GM19035 (cell line): ENCODE measurements around the gene EFEMP2.

ENCODE experiments used
- ATAC-seq: cut with Tn5 transposase; IDR thresholded peaks from one replicate; pipeline ENCODE4 v1.9.1; 2021; ENCODE audit not compliant: unreplicated experiment

Gene EFEMP2

DNA sequence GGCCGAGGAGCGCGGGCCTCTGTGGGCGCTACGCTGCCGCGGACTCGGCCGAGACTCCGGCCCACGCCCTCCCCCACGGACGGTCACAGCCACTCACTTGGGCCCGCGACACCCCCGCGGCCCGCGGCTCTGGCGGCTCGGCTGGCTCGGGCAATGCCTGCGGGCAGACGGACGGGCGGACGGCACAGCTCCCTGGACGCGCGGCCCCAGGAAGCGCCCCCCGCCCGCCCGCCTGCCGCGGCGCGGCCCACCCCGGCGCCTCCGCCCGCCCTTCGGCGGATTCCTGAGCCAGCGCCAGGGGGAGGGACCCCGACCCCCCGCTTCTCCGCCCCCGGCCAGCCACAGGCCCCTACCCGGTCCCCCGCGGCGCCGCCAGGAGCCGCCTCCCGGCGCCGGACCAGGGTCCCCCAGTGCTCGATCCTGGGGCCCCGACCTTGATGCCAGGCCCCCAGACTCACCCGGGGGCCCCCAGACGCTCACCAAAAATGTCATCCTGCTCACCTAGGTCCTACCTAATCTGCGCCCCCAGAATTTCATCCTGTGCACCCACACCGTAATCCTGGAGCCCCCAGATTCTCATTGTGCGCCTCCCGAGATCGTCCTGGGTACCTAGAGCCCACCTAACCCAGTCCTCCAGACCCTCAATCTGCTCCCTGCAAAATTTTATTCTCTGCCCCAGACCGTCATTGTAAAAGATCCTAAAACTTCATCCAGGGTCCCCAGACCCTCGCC, at the start of gene EFEMP2:
TSS of gene EFEMP2 (minus strand) at position 215 of the 732 bp plus-strand sequence. CDS start 446 bp downstream, outside the sequence.
- no peak for ATAC-seq

- no peak for ATAC-seq
Observed at GRCh38 chr11:65921876-65922275, 49.3 kb upstream of the EFEMP2 start.

GRCh38 chr11:65921033-65921555, 48.5 kb upstream of the EFEMP2 start:
- ATAC-seq: no peak

DNA sequence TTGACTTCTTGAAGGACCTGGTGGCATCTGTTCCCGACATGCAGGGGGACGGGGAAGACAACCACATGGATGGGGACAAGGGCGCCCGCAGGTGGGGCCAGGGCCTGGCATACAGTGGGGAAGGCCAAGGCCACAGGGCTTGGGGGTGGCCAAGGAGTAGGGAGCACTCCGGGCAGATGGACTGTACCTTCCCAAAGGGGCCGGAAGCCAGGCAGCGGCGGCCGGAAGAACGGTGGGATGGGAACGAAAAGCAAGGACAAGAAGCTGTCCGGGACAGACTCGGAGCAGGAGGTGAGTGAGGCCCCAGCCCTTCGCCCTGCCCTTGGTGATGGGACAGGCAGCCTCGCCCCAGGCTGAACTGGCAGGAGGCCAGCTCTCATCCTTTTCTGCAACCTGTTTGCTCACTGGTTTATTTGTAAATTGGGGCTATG, 47.8 kb upstream of the EFEMP2 start:
- ATAC-seq: no peak

GRCh38 chr11:65919573-65920371, 47.2 kb upstream of the EFEMP2 start:
- ATAC-seq: peak; percentile 40

DNA sequence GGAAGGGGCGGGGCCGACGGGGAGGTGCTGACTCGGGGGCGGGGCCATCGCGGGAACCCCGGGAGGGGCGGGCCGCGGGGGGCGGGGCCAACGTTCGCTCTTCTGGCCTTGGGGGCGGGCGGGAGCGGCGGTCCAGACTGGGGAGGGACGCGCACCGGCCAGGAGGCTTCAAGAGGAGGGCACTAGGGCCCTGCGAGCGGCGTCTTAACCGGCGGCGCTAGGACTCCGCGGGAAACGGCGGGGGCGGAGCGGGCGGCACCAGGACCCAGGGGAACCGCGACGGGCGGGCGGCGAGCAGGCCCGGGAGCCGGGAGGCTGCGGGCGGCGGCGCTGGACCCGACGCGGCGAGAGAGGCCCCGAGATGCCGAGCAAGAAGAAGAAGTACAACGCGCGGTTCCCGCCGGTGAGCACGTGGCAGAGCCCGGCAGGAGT, 46.6 kb upstream of the EFEMP2 start, which contains the start of gene DRAP1:
TSS of gene DRAP1 (plus strand) at position 286 of the 432 bp plus-strand sequence. CDS start at position 362, 76 bp downstream.
- peak; percentile 79 for ATAC-seq

GRCh38 chr11:65918211-65919140, 45.9 kb upstream of the EFEMP2 start, which contains the start of gene C11orf68:
TSS of gene C11orf68 (minus strand) at chr11:65919062. CDS start at chr11:65919031, 31 bp downstream.
- peak; percentile 63 for ATAC-seq

- no peak for ATAC-seq
Observed at GRCh38 chr11:65917434-65918210, 45.0 kb upstream of the EFEMP2 start.

DNA sequence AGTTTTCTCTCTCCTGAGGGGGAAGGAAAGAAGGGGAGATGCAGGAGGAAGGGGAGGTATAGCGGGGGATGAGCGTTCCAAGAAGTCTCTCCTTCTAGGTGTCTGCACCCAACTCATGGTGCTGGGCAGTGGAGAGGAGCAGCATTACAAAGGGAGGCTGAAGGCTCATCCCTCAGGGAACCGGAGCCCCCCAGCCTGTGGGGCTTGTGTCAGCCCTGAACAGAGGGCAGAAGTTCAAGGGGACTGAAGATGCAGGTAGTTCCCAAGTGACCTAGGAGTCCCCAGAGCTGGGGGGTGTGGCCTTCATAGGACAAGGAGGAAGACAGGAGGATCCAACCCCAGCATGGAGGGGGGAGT, 44.5 kb upstream of the EFEMP2 start:
- no peak for ATAC-seq

GRCh38 chr11:65916391-65916790, 43.8 kb upstream of the EFEMP2 start:
- no peak for ATAC-seq

DNA sequence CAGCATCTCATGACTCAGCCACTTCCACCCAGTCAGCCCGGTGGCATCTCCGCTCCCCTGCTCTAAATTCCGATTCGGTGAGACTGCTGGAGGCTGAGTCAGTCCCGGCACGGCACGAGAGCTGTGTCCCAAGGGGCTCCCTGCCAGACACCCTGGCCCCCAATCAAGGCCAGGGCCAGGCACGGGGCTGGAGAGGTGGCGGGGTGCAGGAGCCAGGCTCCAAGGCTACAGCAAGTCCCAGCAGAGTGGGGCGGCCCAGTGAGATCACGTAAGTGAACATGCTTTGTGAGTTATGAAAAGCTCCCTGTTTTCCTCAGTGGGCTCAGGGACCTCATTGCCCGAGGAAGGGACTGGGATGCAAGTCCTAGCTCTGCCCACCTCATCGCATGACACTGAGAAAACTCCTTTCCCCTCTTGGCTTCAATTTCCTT, 43.2 kb upstream of the EFEMP2 start:
- no peak for ATAC-seq

DNA sequence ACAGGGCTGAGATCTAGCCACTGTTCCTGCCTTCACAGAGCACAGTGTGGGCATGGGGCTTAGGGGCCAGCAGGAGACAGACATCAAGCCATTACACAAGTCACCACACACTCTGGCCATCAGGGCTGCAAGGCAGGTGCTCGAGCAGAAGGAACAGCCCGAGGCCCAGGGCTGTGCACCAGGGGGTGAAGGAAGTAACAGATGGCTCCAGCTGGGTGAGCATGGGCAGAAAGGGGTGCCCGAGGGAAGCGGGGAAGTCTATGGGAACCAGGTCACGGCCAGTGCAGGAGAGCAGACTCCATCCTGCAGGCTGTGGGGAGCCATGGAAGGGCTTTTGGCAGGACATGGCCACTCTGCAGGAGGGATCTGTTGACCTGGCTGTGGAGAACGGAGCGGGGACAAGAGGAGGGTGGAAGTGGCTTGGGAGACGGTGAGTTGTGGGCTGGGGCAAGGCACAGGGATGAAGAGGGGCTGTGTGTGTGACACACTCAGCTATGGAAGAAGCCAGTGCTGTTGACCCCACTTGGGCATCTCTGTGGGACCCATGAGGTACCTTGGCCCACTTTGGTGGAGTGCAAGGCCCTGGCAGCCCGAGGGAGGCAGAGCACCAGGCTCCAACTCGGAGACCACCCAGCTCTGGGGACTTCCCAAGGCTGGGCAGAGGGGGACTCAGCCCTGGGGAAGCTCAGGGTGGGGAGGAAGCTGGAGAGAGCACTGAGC, 42.7 kb upstream of the EFEMP2 start:
- ATAC-seq: no peak

DNA sequence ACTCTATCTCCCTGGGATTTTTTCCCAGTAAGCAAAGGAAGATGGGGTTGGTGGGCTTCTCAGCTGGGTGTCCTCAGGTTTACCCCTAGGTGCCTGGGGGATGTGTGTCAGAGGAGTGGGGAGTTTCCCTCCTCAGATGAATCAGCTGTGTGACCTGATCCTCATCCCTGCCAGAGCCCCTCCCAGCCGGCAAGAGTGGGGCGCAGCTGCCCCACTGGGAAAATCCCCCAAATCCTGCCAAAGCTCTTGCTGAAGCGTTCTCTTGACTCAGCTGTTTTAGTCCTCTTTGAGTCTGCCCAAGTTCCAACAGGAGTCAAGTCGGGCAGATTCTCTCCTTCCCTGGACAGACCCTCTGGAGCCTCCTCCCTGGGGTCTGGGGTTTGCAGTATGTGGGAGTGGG, 40.2 kb upstream of the EFEMP2 start:
- ATAC-seq: no peak

GRCh38 chr11:65911682-65912568, 39.3 kb upstream of the EFEMP2 start:
- ATAC-seq: no peak

GRCh38 chr11:65907878-65908277, 35.3 kb upstream of the EFEMP2 start:
- no peak for ATAC-seq

GRCh38 chr11:65906602-65907001, 34.0 kb upstream of the EFEMP2 start:
- ATAC-seq: no peak

DNA sequence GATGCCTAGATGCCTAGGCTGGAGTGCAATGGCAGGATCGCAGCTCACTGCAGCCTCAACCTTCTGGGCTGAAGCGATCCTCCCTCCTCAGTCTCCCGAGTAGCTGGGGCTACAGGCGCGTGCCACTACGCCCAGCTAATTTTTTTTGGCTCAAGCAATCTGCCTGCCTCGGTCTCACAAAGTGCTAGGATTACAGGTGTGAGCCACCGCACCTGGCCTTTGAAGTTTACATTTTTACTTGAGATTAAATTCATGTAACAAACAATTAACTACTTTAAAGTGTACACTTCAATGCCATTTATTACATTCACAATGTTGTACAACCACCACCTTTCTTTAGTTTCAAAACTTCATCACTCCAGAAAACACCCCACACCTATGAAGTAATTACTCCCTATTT, 31.1 kb upstream of the EFEMP2 start:
- no peak for ATAC-seq

DNA sequence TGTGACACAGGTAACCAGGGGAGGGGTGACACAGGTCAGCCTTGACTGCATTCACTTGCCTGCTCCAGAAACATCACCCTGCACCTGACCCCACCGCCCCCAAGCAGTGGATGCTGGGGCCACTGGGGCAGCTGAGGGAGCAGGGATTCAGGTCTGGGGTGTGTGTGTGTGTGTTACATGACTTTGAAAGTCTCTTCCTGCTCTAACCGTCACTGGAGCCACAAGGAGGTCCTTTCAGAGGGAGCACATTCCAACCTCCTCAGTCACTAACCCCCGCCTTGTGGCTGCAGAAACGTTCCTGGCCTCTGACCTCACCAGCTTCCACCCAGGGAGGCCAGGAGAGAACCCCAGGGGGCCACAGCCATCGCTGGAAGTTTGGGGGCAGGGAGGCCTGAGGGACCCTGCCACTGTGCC, 30.5 kb upstream of the EFEMP2 start:
- no peak for ATAC-seq
